Measurements from ENCODE around the gene IKZF1. TPM values are rescaled to one million over a fixed set of nuclear protein-coding genes. Genes with fewer than 3 reads are reported as not detected.

Gene IKZF1
- total RNA-seq, 1 donor from 2014 or later = 0.11 TPM

DNA sequence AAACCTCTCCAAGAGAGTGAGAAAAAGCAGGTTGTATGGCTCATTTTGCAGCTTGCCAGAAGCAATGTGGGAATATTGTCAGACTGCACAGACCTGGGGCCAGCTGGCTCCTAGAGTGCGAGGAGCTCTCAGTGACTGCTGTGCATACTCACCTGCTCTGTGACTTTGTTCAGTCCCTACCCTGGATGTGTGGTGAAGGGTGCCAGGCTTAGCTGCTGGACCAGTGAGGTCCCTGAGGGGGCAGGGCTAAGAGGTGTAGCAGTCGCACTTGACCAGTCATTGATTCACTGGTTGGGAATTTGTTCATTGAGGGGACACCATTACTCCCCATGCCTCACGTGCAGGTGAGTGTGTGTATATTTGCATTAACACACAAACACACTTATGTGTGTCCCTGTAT, 60.1 kb downstream of the IKZF1 start:
- H3K27me3 ChIP-seq = no peaks in the 10 kb centered on the region
- H3K9me3 ChIP-seq (ENCODE audit: low read depth) = no peaks in the 10 kb centered on the region
- Mint-ChIP-seq H3K27ac (no peak overlapping the region), H3K4me3 (no peak overlapping the region), H3K9me3 (no peaks in the 10 kb centered on the region), H3K27me3 (ENCODE audit: insufficient read depth, low read depth) (no peaks in the 10 kb centered on the region), H3K36me3 (peaks cover 1% of the 10 kb centered on the region), H3K4me1 (peaks cover 9% of the 10 kb centered on the region)
- no peak overlapping the region for H2AFZ ChIP-seq (replicated peaks)
- H3K4me2 ChIP-seq = no peak overlapping the region
- H3K4me3 ChIP-seq = no peak overlapping the region
- no peaks in the 10 kb centered on the region for H3K79me2 ChIP-seq (ENCODE audit: low read depth)
- DNase-seq (ENCODE audit: low spot score) = no peak
- H3K27ac ChIP-seq = no peak overlapping the region
- TF ChIP-seq EZH2 (IDR thresholded peaks at IDR 0.05) (no peak), CTCF (IDR thresholded peaks at IDR 0.05) (no peak), EZH2phosphoT487 (IDR thresholded peaks at IDR 0.05) (no peak)
- H3F3A ChIP-seq (ENCODE audit: low read depth) = no peaks in the 10 kb centered on the region
- no peak overlapping the region for H3K9ac ChIP-seq
- H3K4me1 ChIP-seq = no peaks in the 10 kb centered on the region
- H3K36me3 ChIP-seq = no peaks in the 10 kb centered on the region
- no peaks in the 10 kb centered on the region for H4K20me1 ChIP-seq (ENCODE audit: low read depth)

- Histone ChIP-seq H2AFZ (replicated peaks) (no peak overlapping the region), H3K4me1 (no peaks in the 10 kb centered on the region), H3F3A (ENCODE audit: low read depth) (no peaks in the 10 kb centered on the region), H3K4me3 (no peak overlapping the region), H3K4me2 (no peak overlapping the region), H3K27ac (no peak overlapping the region), H3K9ac (no peak overlapping the region), H3K36me3 (no peaks in the 10 kb centered on the region), H3K27me3 (no peaks in the 10 kb centered on the region), H3K9me3 (ENCODE audit: low read depth) (no peaks in the 10 kb centered on the region), H4K20me1 (ENCODE audit: low read depth) (no peaks in the 10 kb centered on the region), H3K79me2 (ENCODE audit: low read depth) (no peaks in the 10 kb centered on the region)
- Mint-ChIP-seq H3K4me3 (no peak overlapping the region), H3K27me3 (ENCODE audit: insufficient read depth, low read depth) (no peaks in the 10 kb centered on the region), H3K36me3 (peaks cover 1% of the 10 kb centered on the region), H3K9me3 (no peaks in the 10 kb centered on the region), H3K27ac (no peak overlapping the region), H3K4me1 (no peaks in the 10 kb centered on the region)
- DNase-seq (ENCODE audit: low spot score) = no peak
- TF ChIP-seq EZH2phosphoT487 (IDR thresholded peaks at IDR 0.05) (no peak), EZH2 (IDR thresholded peaks at IDR 0.05) (no peak), CTCF (IDR thresholded peaks at IDR 0.05) (no peak)
Measured at GRCh38 chr7:50366311-50366710, 61.8 kb downstream of the IKZF1 start.

DNA sequence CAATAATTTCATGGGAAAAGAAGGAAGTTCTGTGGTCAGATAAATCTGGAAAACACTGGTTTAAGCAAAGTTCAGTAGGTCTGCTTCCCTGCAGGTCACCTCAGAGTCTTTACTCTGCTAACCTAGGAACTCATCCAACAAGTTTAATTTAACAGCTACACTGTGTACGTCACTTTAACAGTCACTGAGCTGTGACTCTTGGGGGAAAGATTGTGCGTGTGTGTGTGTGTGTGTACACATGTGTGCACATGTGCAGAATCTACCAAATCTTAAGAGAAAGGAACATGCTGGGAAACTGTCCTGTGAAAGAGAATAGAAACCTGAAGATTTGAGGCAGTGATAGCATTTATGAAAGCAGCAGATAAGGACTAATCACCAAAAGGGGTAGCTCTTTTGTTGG, 62.6 kb downstream of the IKZF1 start:
- Mint-ChIP-seq H3K4me1 (no peaks in the 10 kb centered on the region), H3K27ac (no peak overlapping the region), H3K27me3 (ENCODE audit: insufficient read depth, low read depth) (no peaks in the 10 kb centered on the region), H3K9me3 (no peaks in the 10 kb centered on the region), H3K4me3 (no peak overlapping the region), H3K36me3 (peaks cover 1% of the 10 kb centered on the region)
- H3K4me3 ChIP-seq = no peak overlapping the region
- no peaks in the 10 kb centered on the region for H3K36me3 ChIP-seq
- no peak for TF ChIP-seq EZH2 (IDR thresholded peaks at IDR 0.05)
- no peak for TF ChIP-seq CTCF (IDR thresholded peaks at IDR 0.05)
- no peak for TF ChIP-seq EZH2phosphoT487 (IDR thresholded peaks at IDR 0.05)
- no peaks in the 10 kb centered on the region for H3K79me2 ChIP-seq (ENCODE audit: low read depth)
- no peak for DNase-seq (ENCODE audit: low spot score)
- H2AFZ ChIP-seq (replicated peaks) = no peak overlapping the region
- H3K9me3 ChIP-seq (ENCODE audit: low read depth) = no peaks in the 10 kb centered on the region
- H3K9ac ChIP-seq = no peak overlapping the region
- H3K4me1 ChIP-seq = no peaks in the 10 kb centered on the region
- no peaks in the 10 kb centered on the region for H4K20me1 ChIP-seq (ENCODE audit: low read depth)
- no peaks in the 10 kb centered on the region for H3K27me3 ChIP-seq
- H3F3A ChIP-seq (ENCODE audit: low read depth) = no peaks in the 10 kb centered on the region
- no peak overlapping the region for H3K27ac ChIP-seq
- H3K4me2 ChIP-seq = no peak overlapping the region

Data from neural progenitor cell (in vitro differentiated cells).